ENCODE results near the gene TOMM22.

GRCh38 chr22:38697425-38698089 is 15.8 kb downstream of the TOMM22 start:
- TF ChIP-seq CTCF (IDR thresholded peaks at IDR 0.05; ENCODE audit: low read length) (no peak), EZH2 (optimal IDR thresholded peaks at IDR 0.05; ENCODE audit: low read depth, low read length) (no peak)

Measured in MM.1S (cell line).